ENCODE measurements around the gene NOB1.

The NOB1 gene

DNA sequence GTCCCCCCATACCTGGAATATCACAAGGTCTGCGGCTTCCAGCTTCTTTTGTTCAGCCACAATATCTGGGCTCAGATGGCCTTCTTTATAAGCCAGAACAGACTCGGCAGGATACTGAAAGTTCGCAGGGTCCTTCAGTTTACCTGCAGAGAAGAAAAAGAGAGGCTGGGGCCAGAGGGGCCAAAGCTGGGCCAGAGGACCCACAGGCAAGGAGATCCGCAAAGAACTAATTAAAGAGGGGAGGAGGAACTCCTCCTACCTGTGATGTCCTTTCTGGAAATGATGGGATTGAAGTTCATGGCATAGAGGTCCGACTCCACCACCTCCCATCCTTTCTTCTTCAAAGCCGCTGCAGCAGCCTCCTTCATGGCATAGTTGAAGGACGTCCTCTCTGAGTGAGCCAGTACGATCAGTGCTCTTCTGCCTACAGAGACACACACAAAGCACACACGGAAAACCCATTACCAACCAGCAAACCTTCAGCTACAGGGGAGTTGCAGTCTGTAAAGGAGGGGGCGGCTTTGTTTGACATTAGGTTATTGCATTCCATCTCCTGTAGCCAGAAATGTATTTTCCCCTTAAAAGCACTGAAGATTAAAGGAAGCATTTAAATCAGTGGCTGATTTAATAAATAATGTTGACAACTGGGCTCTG is 36.5 kb downstream of the NOB1 start:
- Histone ChIP-seq H4K20me1 (ENCODE audit: insufficient read depth, low read length, poor library complexity, severe bottlenecking) (no peaks in the 10 kb centered on the region), H3K9me3 (ENCODE audit: insufficient read depth, low read depth, low read length) (no peaks in the 10 kb centered on the region), H3K9me2 (replicated peaks; ENCODE audit: low read depth, low read length) (no peaks in the 10 kb centered on the region), H3K4me2 (ENCODE audit: low read depth, low read length, poor library complexity, severe bottlenecking) (no peak overlapping the region), H3K36me3 (ENCODE audit: insufficient read depth, low read length) (no peaks in the 10 kb centered on the region), H2AFZ (ENCODE audit: low read length) (no peak overlapping the region), H3K4me1 (ENCODE audit: insufficient read depth, low read length, poor library complexity, severe bottlenecking) (no peaks in the 10 kb centered on the region), H3K4me3 (ENCODE audit: low read length, poor library complexity, severe bottlenecking) (no peak overlapping the region), H3K9ac (ENCODE audit: low read depth, low read length, poor library complexity, severe bottlenecking) (no peak overlapping the region), H3F3A (ENCODE audit: low read depth) (no peaks in the 10 kb centered on the region), H3K79me2 (ENCODE audit: insufficient read depth, low read length) (no peaks in the 10 kb centered on the region), H3K27me3 (ENCODE audit: insufficient read depth, low read length, poor library complexity, severe bottlenecking) (no peaks in the 10 kb centered on the region)
- TF ChIP-seq CTCF (conservative IDR thresholded peaks at IDR 0.05; ENCODE audit: low read length) (no peak), EZH2phosphoT487 (IDR thresholded peaks at IDR 0.05; ENCODE audit: borderline replicate concordance) (no peak)

DNA sequence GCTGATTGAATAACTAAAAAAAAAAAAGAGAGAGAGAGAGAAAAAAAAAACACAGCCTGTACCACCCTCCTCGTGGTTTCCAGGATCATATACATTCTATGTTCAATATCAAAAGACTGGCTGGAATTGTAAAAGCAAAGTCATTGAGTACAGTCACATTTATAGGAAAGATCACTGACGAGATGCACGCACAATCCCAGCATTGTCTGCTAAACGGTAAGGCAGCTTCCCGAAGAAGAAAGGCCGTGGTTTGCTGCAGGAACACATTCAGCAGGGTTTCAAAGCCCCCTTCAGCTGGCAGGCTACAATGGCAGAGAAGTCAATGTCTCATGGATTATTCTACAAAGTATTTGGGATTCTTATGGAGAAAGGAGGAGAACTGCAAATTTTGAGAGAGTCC is 37.7 kb downstream of the NOB1 start:
- Histone ChIP-seq H3F3A (ENCODE audit: low read depth) (no peaks in the 10 kb centered on the region), H3K36me3 (ENCODE audit: insufficient read depth, low read length) (no peaks in the 10 kb centered on the region), H3K4me3 (ENCODE audit: low read length, poor library complexity, severe bottlenecking) (no peak overlapping the region), H4K20me1 (ENCODE audit: insufficient read depth, low read length, poor library complexity, severe bottlenecking) (no peaks in the 10 kb centered on the region), H3K79me2 (ENCODE audit: insufficient read depth, low read length) (no peaks in the 10 kb centered on the region), H3K4me1 (ENCODE audit: insufficient read depth, low read length, poor library complexity, severe bottlenecking) (no peaks in the 10 kb centered on the region), H2AFZ (ENCODE audit: low read length) (no peak overlapping the region), H3K9me3 (ENCODE audit: insufficient read depth, low read depth, low read length) (no peaks in the 10 kb centered on the region), H3K9me2 (replicated peaks; ENCODE audit: low read depth, low read length) (no peaks in the 10 kb centered on the region), H3K9ac (ENCODE audit: low read depth, low read length, poor library complexity, severe bottlenecking) (no peak overlapping the region), H3K4me2 (ENCODE audit: low read depth, low read length, poor library complexity, severe bottlenecking) (no peak overlapping the region), H3K27me3 (ENCODE audit: insufficient read depth, low read length, poor library complexity, severe bottlenecking) (no peaks in the 10 kb centered on the region)
- no peak for TF ChIP-seq EZH2phosphoT487 (IDR thresholded peaks at IDR 0.05; ENCODE audit: borderline replicate concordance)
- no peak for TF ChIP-seq CTCF (conservative IDR thresholded peaks at IDR 0.05; ENCODE audit: low read length)

DNA sequence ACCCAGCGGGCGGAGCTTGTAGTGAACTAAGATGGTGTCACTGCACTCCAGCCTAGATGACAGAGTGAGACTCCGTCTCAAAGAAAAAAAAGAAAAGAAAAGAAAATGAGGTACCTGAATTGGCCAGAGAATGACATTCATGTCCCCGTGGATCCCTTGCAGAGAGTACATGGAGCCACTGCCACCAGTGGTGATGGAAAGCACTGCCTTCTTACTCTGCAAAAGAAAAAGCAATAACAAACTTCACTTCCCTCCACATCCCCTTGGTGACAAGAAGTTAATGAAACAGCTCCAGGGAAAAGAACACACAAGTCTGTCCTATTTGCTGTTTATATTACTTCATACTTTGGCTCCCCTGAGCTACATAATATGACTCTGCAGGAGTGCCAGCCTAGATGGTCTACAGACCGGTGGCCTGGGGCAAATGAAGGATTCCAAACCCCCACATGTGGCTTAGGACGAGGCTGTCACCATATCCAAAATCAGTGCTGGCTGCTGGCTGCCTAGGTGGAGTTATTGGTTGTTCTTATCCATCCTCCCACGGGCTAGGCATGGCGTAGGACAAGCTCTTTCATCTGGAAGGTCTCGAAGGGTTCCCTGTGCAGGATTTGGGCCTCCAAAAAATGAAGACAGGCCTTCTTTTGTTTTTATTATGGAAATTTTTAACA is 41.7 kb downstream of the NOB1 start:
- Histone ChIP-seq H3F3A (ENCODE audit: low read depth) (no peaks in the 10 kb centered on the region), H3K79me2 (ENCODE audit: insufficient read depth, low read length) (no peaks in the 10 kb centered on the region), H3K4me2 (ENCODE audit: low read depth, low read length, poor library complexity, severe bottlenecking) (no peak overlapping the region), H3K4me3 (ENCODE audit: low read length, poor library complexity, severe bottlenecking) (no peak overlapping the region), H3K36me3 (ENCODE audit: insufficient read depth, low read length) (no peaks in the 10 kb centered on the region), H3K4me1 (ENCODE audit: insufficient read depth, low read length, poor library complexity, severe bottlenecking) (no peaks in the 10 kb centered on the region), H3K9ac (ENCODE audit: low read depth, low read length, poor library complexity, severe bottlenecking) (no peak overlapping the region), H4K20me1 (ENCODE audit: insufficient read depth, low read length, poor library complexity, severe bottlenecking) (no peaks in the 10 kb centered on the region), H3K9me3 (ENCODE audit: insufficient read depth, low read depth, low read length) (no peaks in the 10 kb centered on the region), H2AFZ (ENCODE audit: low read length) (no peak overlapping the region), H3K27me3 (ENCODE audit: insufficient read depth, low read length, poor library complexity, severe bottlenecking) (no peaks in the 10 kb centered on the region), H3K9me2 (replicated peaks; ENCODE audit: low read depth, low read length) (no peaks in the 10 kb centered on the region)
- TF ChIP-seq CTCF (conservative IDR thresholded peaks at IDR 0.05; ENCODE audit: low read length) (no peak), EZH2phosphoT487 (IDR thresholded peaks at IDR 0.05; ENCODE audit: borderline replicate concordance) (no peak)
